Stomach (tissue), 9 donors: Measurements from ENCODE around the gene SRC. TPM values are rescaled to one million over a fixed set of nuclear protein-coding genes. Genes with fewer than 3 reads are reported as not detected.

Experiments
- DNase-seq, 2 donors: peaks; one replicate each; pipeline versions ENCODE4 v3.0.0 to v3.0.0-alpha.2; 2013 to 2019
- H3K27ac ChIP-seq, 5 donors: fragments of 200-600 bp in 4 of 5; sonication (generic) in 4 of 5; one replicate each; pipeline ENCODE4 v1.5.1; 2013 to 2019; ENCODE audit warnings: mild to moderate bottlenecking in 1 of 5, moderate library complexity in 1 of 5
- H3K27me3 ChIP-seq, 3 donors: fragments of 200-600 bp; sonication (generic); one replicate each; pipeline ENCODE4 v1.5.1; 2017 to 2019; ENCODE audit warnings: mixed run types in 1 of 3
- H3K36me3 ChIP-seq, 4 donors: fragments of 200-600 bp; sonication (generic); 1 replicate in 3 of 4; 2 replicates in 1 of 4; pipeline ENCODE4 v1.5.1; 2016 to 2019
- H3K4me1 ChIP-seq, 4 donors: fragments of 200-600 bp; sonication (generic); one replicate each; pipeline ENCODE4 v1.5.1; 2016 to 2019
- H3K4me3 ChIP-seq, 4 donors: fragments of 200-600 bp; sonication (generic) in 3 of 4; one replicate each; pipeline ENCODE4 v1.5.1; 2016 to 2019; ENCODE audit warnings: mild to moderate bottlenecking in 1 of 4
- H3K9me3 ChIP-seq, 4 donors: fragments of 200-600 bp; sonication (generic); one replicate each; pipeline ENCODE4 v1.5.1; 2016 to 2019
- EP300 ChIP-seq: sonication (generic); formaldehyde crosslinking; IDR thresholded peaks from one replicate; pipeline ENCODE4 v1.6.1; 2017; ENCODE audit warnings: antibody characterized with exemption
- POLR2A ChIP-seq, 4 donors: fragments of 450-650 bp; IDR thresholded peaks; one replicate each; pipeline ENCODE4 v1.6.1; 2016; ENCODE audit warnings: antibody characterized with exemption in 4 of 4, control low read depth in 2 of 4, mild to moderate bottlenecking in 1 of 4, moderate library complexity in 1 of 4
- POLR2AphosphoS5 ChIP-seq, 3 donors: sonication (generic); formaldehyde crosslinking; IDR thresholded peaks; one replicate each; pipeline ENCODE4 v1.6.1; 2016; ENCODE audit warnings: antibody characterized with exemption in 3 of 3
- WGBS, 5 donors: extraction: QIAGEN DNeasy Blood & Tissue Kit in 3 of 5; methylation state at CpG; one replicate each; pipeline versions ENCODE4 v1.1.5 to v1.1.7; 2013 to 2018; 5-methylcytosine and 5-hydroxymethylcytosine counted together
- intact Hi-C: fragments of 100-400 bp; cut with DNase I; formaldehyde crosslinking; loops from one replicate; pipeline ENCODE4 v1.15.1; 2023; ENCODE audit warnings: low total_unique reads
- polyA plus RNA-seq, 3 donors: library from polyadenylated mRNA; stranded (reverse); fragments of 200-250 nt; gene quantifications; one replicate each; pipeline ENCODE4 v1.2.3, GENCODE V29; 2013
- total RNA-seq, 5 donors: library from RNA; depleted of rRNA; stranded (reverse); fragments of >200 nt; gene quantifications; one replicate each; pipeline versions ENCODE4 v1.1.0 to v1.2.3, GENCODE V29; 2014 to 2016
- TF ChIP-seq, protein P1 (sequence below), 7 experiments: fragments of 450-650 bp in 4 of 7; fragments of 200-600 bp in 3 of 7; sonication (generic) in 3 of 7; IDR thresholded peaks; one replicate each; pipeline ENCODE4 v1.5.1; 2016 to 2019; ENCODE audit warnings: antibody characterized with exemption in 7 of 7, control low read depth in 2 of 7, mild to moderate bottlenecking in 1 of 7
- donor health status: healthy with polysubstance abuse.
- donor health status: Bipolar disorder and iron deficiency.
- donor health status: healthy.

The SRC gene
- total and polyA plus RNA-seq, 8 donors, result 31.6 to 471 (median 47.3) TPM

GRCh38 chr20:37331060-37331857, 14.7 kb upstream of the SRC start:
- TF ChIP-seq EP300, result no peak
- no peak for TF ChIP-seq POLR2AphosphoS5 (IDR thresholded peaks at IDR 0.05)
- TF ChIP-seq, protein P1, sequence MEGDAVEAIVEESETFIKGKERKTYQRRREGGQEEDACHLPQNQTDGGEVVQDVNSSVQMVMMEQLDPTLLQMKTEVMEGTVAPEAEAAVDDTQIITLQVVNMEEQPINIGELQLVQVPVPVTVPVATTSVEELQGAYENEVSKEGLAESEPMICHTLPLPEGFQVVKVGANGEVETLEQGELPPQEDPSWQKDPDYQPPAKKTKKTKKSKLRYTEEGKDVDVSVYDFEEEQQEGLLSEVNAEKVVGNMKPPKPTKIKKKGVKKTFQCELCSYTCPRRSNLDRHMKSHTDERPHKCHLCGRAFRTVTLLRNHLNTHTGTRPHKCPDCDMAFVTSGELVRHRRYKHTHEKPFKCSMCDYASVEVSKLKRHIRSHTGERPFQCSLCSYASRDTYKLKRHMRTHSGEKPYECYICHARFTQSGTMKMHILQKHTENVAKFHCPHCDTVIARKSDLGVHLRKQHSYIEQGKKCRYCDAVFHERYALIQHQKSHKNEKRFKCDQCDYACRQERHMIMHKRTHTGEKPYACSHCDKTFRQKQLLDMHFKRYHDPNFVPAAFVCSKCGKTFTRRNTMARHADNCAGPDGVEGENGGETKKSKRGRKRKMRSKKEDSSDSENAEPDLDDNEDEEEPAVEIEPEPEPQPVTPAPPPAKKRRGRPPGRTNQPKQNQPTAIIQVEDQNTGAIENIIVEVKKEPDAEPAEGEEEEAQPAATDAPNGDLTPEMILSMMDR (IDR thresholded peaks at IDR 0.05), result no peak
- no peak for TF ChIP-seq POLR2A (IDR thresholded peaks at IDR 0.05)
- Histone ChIP-seq H3K9me3 (no peaks in the 10 kb centered on the region), H3K36me3 (no peaks in the 10 kb centered on the region), H3K27ac (peak overlapping the region in 3 of 5 donors; percentile 33 to 66 (median 46)), H3K27me3 (no peaks in the 10 kb centered on the region), H3K4me1 (peaks cover 14 to 47% (median 26%) of the 10 kb centered on the region in 4 donors), H3K4me3 (no peak overlapping the region)
- no peak for DNase-seq
- WGBS, 5 donors, result 70 to 89% (median 76%) methylated on average over 9 to 11 of the region's 11 CpGs
- intact Hi-C loops, result no loop called here

- H3K4me1 ChIP-seq, result peaks cover 13 to 43% (median 26%) of the 10 kb centered on the region in 4 donors
- WGBS, 5 donors, result 80 to 91% (median 88%) methylated on average over 9 of the region's 9 CpGs
- no peak for DNase-seq
Measured at GRCh38 chr20:37333130-37333847, 12.7 kb upstream of the SRC start.

GRCh38 chr20:37333848-37334318, 12.1 kb upstream of the SRC start:
- intact Hi-C loops, result no loop called here
- no peak for DNase-seq
- 84 to 91% (median 90%) methylated on average over 16 of the region's 16 CpGs for WGBS, 5 donors

More at GRCh38 chr20:37333130-37333847, 12.7 kb upstream of the SRC start:
- no peak overlapping the region for H3K4me3 ChIP-seq
- H3K27me3 ChIP-seq, result no peaks in the 10 kb centered on the region
- H3K9me3 ChIP-seq, result no peaks in the 10 kb centered on the region
- no peaks in the 10 kb centered on the region for H3K36me3 ChIP-seq
- TF ChIP-seq POLR2AphosphoS5 (IDR thresholded peaks at IDR 0.05), result no peak
- TF ChIP-seq, protein P1 (IDR thresholded peaks at IDR 0.05), result no peak
- no peak for TF ChIP-seq EP300
- no peak for TF ChIP-seq POLR2A (IDR thresholded peaks at IDR 0.05)
- intact Hi-C loops, result no loop called here
- H3K27ac ChIP-seq, result no peak overlapping the region

DNA sequence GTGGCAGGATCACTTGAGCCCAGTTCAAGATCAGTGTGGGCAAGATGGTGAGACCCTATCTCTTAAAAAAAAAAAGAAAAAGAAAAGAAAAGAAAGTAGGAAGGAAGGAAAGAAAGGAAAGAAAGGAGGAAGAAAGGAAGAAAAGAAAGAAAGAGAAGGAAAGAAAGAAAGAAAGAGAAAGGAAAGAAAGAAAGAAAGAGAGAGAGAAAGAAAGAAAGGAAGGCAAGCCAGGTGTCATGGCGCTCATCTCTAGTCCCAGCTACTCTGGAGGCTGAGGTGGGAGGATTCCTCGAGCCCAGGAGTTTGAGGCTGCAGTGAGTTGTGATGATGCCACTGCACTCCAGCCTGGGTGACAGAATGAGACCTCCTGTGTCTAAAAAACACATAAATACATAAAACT, 11.5 kb upstream of the SRC start:
- TF ChIP-seq EP300 (no peak), POLR2AphosphoS5 (IDR thresholded peaks at IDR 0.05) (no peak), POLR2A (IDR thresholded peaks at IDR 0.05) (no peak)
- TF ChIP-seq, protein P1 (IDR thresholded peaks at IDR 0.05), result no peak
- 94 to 100% (median 96%) methylated on average over 2 of the region's 2 CpGs for WGBS, 5 donors
- intact Hi-C loops, result no loop called here
- no peaks in the 10 kb centered on the region for H3K9me3 ChIP-seq
- no peak for DNase-seq
- H3K27me3 ChIP-seq, result no peaks in the 10 kb centered on the region
- peaks cover 12 to 37% (median 22%) of the 10 kb centered on the region in 4 donors for H3K4me1 ChIP-seq
- no peak overlapping the region for H3K4me3 ChIP-seq
- no peak overlapping the region for H3K27ac ChIP-seq
- H3K36me3 ChIP-seq, result no peaks in the 10 kb centered on the region

More at GRCh38 chr20:37333848-37334318, 12.1 kb upstream of the SRC start:
- no peaks in the 10 kb centered on the region for H3K9me3 ChIP-seq
- H3K4me1 ChIP-seq, result peaks cover 12 to 37% (median 22%) of the 10 kb centered on the region in 4 donors
- no peak overlapping the region for H3K4me3 ChIP-seq
- no peaks in the 10 kb centered on the region for H3K27me3 ChIP-seq
- no peak overlapping the region for H3K27ac ChIP-seq
- no peaks in the 10 kb centered on the region for H3K36me3 ChIP-seq
- no peak for TF ChIP-seq EP300
- TF ChIP-seq POLR2AphosphoS5 (IDR thresholded peaks at IDR 0.05), result no peak
- TF ChIP-seq, protein P1 (IDR thresholded peaks at IDR 0.05), result no peak
- no peak for TF ChIP-seq POLR2A (IDR thresholded peaks at IDR 0.05)
